A549 (cell line): ENCODE data around the gene CYP26B1. TPM values are rescaled to one million over a fixed set of nuclear protein-coding genes. Genes with fewer than 3 reads are reported as not detected.

Experiments used
- ATAC-seq, 2 experiments: fragments of 200-7000 bp in 1 of 2; fragments of >200 bp in 1 of 2; cut with Nextera tagmentation in 1 of 2; cut with Tn5 transposase in 1 of 2; 3 replicates each; pipeline versions ENCODE4 v1.8.0 to v1.9.1; 2018 to 2020; ENCODE audit warnings: mild to moderate bottlenecking in 1 of 2, moderate library complexity in 1 of 2
- CTCF ChIA-PET: fragments of 300-600 bp; sonication (Branson Sonifier 250); formaldehyde crosslinking; extraction: SDS; loops from one replicate; lab custom pipeline; 2021; ENCODE audit warnings: antibody characterized with exemption, inconsistent platforms; lab: Yijun Ruan, JAX
- POLR2A ChIA-PET: fragments of 350-600 bp; formaldehyde crosslinking; extraction: SDS; loops from one replicate; lab custom pipeline; 2021; ENCODE audit warnings: antibody characterized with exemption, inconsistent platforms; lab: Yijun Ruan, JAX
- DNase-seq, 2 experiments: peaks; one replicate each; pipeline versions ENCODE4 v3.0.0 to v3.0.0-alpha.2; 2011 to 2016; ENCODE audit warnings: low read depth in 1 of 2, low spot score in 1 of 2
- FAIRE-seq: peaks from 2 replicates; lab custom pipeline; 2011; peaks lifted over from hg19 to GRCh38; lab: Jason Lieb, UNC
- H3K27ac ChIP-seq, 2 experiments: fragments of >200 bp; sonication (Bioruptor Twin); formaldehyde crosslinking; 3 replicates each; pipeline ENCODE4 v1.5.1; 2016 to 2017
- H3K4me1 ChIP-seq: fragments of >200 bp; sonication (Bioruptor Twin); formaldehyde crosslinking; 3 replicates; pipeline ENCODE4 v1.6.1; 2016
- H3K4me2 ChIP-seq: fragments of >200 bp; sonication (Bioruptor Twin); formaldehyde crosslinking; 3 replicates; pipeline ENCODE4 v1.6.1; 2016
- H3K4me3 ChIP-seq: fragments of >200 bp; sonication (Bioruptor Twin); formaldehyde crosslinking; 3 replicates; pipeline ENCODE4 v1.5.1; 2016
- H3K9me3 ChIP-seq: fragments of >200 bp; sonication (Bioruptor Twin); formaldehyde crosslinking; 3 replicates; pipeline ENCODE4 v1.6.1; 2016
- ATOH8 ChIP-seq: fragments of 250-450 bp; sonication (Bioruptor Pico); IDR thresholded peaks from 2 replicates; pipeline ENCODE4 v1.5.0; 2020; ENCODE audit warnings: low read depth, mild to moderate bottlenecking, moderate library complexity
- CHD2 ChIP-seq: fragments of 150-350 bp; IDR thresholded peaks from 2 replicates; pipeline ENCODE4 v1.6.1; 2014; ENCODE audit warnings: low read length; ENCODE audit not compliant: partially characterized antibody
- CHD4 ChIP-seq: fragments of 200-600 bp; sonication (generic); IDR thresholded peaks from 2 replicates; pipeline ENCODE4 v1.6.1; 2016; ENCODE audit warnings: antibody characterized with exemption, mild to moderate bottlenecking, borderline replicate concordance
- E2F6 ChIP-seq: IDR thresholded peaks from 2 replicates; pipeline ENCODE4 v1.6.1; 2012; ENCODE audit warnings: low read depth, borderline replicate concordance
- EHF ChIP-seq: fragments of 250-450 bp; sonication (Bioruptor Pico); IDR thresholded peaks from 2 replicates; pipeline ENCODE4 v1.5.0; 2020; ENCODE audit warnings: mild to moderate bottlenecking
- ESRRA ChIP-seq: fragments of 150-350 bp; IDR thresholded peaks from 2 replicates; pipeline ENCODE4 v1.6.1; 2014; ENCODE audit warnings: mild to moderate bottlenecking, low read length, borderline replicate concordance
- FOSL2 ChIP-seq, 2 experiments: fragments of 450-650 bp in 1 of 2; fragments of >200 bp in 1 of 2; sonication (Bioruptor Twin) in 1 of 2; formaldehyde crosslinking; IDR thresholded peaks; 2 replicates each; pipeline versions ENCODE4 v1.5.0 to v1.6.1; 2016 to 2020; ENCODE audit warnings: mild to moderate bottlenecking in 1 of 2, moderate library complexity in 1 of 2
- GATA3 ChIP-seq: IDR thresholded peaks from 2 replicates; pipeline ENCODE4 v1.6.1; 2012; ENCODE audit warnings: borderline replicate concordance
- HMGXB4 ChIP-seq: fragments of 250-450 bp; sonication (Bioruptor Pico); IDR thresholded peaks from 2 replicates; pipeline ENCODE4 v1.5.0; 2021; ENCODE audit warnings: mild to moderate bottlenecking, moderate library complexity, borderline replicate concordance
- HOXB13 ChIP-seq: fragments of 250-450 bp; sonication (Bioruptor Pico); IDR thresholded peaks from 2 replicates; pipeline ENCODE4 v1.5.0; 2020; ENCODE audit warnings: low read depth, mild to moderate bottlenecking, moderate library complexity
- HOXB5 ChIP-seq: fragments of 250-450 bp; sonication (Bioruptor Pico); IDR thresholded peaks from 2 replicates; pipeline ENCODE4 v1.5.0; 2020; ENCODE audit warnings: mild to moderate bottlenecking, moderate library complexity
- JUNB ChIP-seq: fragments of >200 bp; sonication (Bioruptor Twin); formaldehyde crosslinking; IDR thresholded peaks from 2 replicates; pipeline ENCODE4 v1.6.1; 2016
- KDM1A ChIP-seq: fragments of 200-600 bp; sonication (generic); IDR thresholded peaks from 2 replicates; pipeline ENCODE4 v1.6.1; 2016; ENCODE audit warnings: low read depth, mild to moderate bottlenecking
- KDM5A ChIP-seq: fragments of 200-600 bp; sonication (generic); IDR thresholded peaks from 2 replicates; pipeline ENCODE4 v1.6.1; 2016; ENCODE audit warnings: antibody characterized with exemption, mild to moderate bottlenecking
- MAX ChIP-seq: IDR thresholded peaks from 2 replicates; pipeline ENCODE4 v1.6.1; 2012
- MAZ ChIP-seq: fragments of 150-350 bp; IDR thresholded peaks from 2 replicates; pipeline ENCODE4 v1.6.1; 2014; ENCODE audit warnings: antibody characterized with exemption, low read depth, low read length, borderline replicate concordance
- MYC ChIP-seq: IDR thresholded peaks from 2 replicates; pipeline ENCODE4 v1.6.1; 2012; ENCODE audit warnings: mild to moderate bottlenecking, inconsistent platforms, low read length, improper control_type of control experiment, borderline replicate concordance
- NFE2L2 ChIP-seq: fragments of 150-350 bp; conservative IDR thresholded peaks from 2 replicates; pipeline ENCODE4 v1.6.1; 2014; ENCODE audit warnings: low read length
- NR3C1 ChIP-seq: fragments of >200 bp; sonication (Bioruptor Twin); formaldehyde crosslinking; IDR thresholded peaks from 3 replicates; pipeline ENCODE4 v1.6.1; 2017
- PHF8 ChIP-seq: fragments of 200-600 bp; sonication (generic); IDR thresholded peaks from 2 replicates; pipeline ENCODE4 v1.6.1; 2016; ENCODE audit warnings: low read depth, mild to moderate bottlenecking, antibody characterized with exemption, moderate library complexity, borderline replicate concordance
- POLR2A ChIP-seq: IDR thresholded peaks from 2 replicates; pipeline ENCODE4 v1.6.1; 2012; ENCODE audit warnings: mild to moderate bottlenecking, low read length
- SMC3 ChIP-seq: fragments of >200 bp; sonication (Bioruptor Twin); formaldehyde crosslinking; IDR thresholded peaks from 3 replicates; pipeline ENCODE4 v1.6.1; 2018; ENCODE audit warnings: inconsistent platforms
- SREBF2 ChIP-seq: fragments of 450-650 bp; IDR thresholded peaks from 2 replicates; pipeline ENCODE4 v1.6.1; 2014; ENCODE audit warnings: mild to moderate bottlenecking, moderate library complexity
- TFCP2L1 ChIP-seq: fragments of 250-450 bp; sonication (Bioruptor Pico); IDR thresholded peaks from 2 replicates; pipeline ENCODE4 v1.5.0; 2021; ENCODE audit warnings: mild to moderate bottlenecking
- TP53 ChIP-seq: fragments of 250-450 bp; sonication (Bioruptor Pico); IDR thresholded peaks from 2 replicates; pipeline ENCODE4 v1.5.0; 2021; ENCODE audit warnings: mild to moderate bottlenecking, moderate library complexity
- ZC3H11A ChIP-seq: fragments of 450-650 bp; IDR thresholded peaks from 2 replicates; pipeline ENCODE4 v1.6.1; 2014; ENCODE audit warnings: antibody characterized with exemption, mild to moderate bottlenecking
- ZNF302 ChIP-seq: fragments of 250-450 bp; sonication (Bioruptor Pico); IDR thresholded peaks from 2 replicates; pipeline ENCODE4 v1.9.0; 2021; ENCODE audit warnings: inconsistent platforms, mild to moderate bottlenecking, moderate library complexity
- WGBS: methylation state at CpG from one replicate; pipeline ENCODE4 v1.1.6; 2017; ENCODE audit errors: missing lambda C conversion rate; 5-methylcytosine and 5-hydroxymethylcytosine counted together
- polyA plus RNA-seq, 4 experiments: library from polyadenylated mRNA; depleted of rRNA in 3 of 4; stranded (reverse); fragments of >200 nt; fragmentation: RNase III in 1 of 4; extraction: RNeasy Plus Mini Kit Qiagen cat#74134 plus additional on column Dnase treatment in 1 of 4; gene quantifications; 2 replicates in 3 of 4; 3 replicates in 1 of 4; pipeline ENCODE4 v1.2.3, GENCODE V29; 2011 to 2017

CYP26B1 gene
- polyA plus RNA-seq, 2 of the 4 experiments (the other 2 are of a cell fraction), result 9.7 to 13.6 TPM

GRCh38 chr2:72157871-72158771, 10.5 kb upstream of the CYP26B1 start:
- CTCF ChIA-PET, result interaction anchor here (0.6 to 12.0 kb wide), 15 partner anchors 8 to 729 kb away, joined by 3 to 185 read pairs (median 4); partner anchors contain the start of genes CYP26B1 and SPR
- no peak overlapping the region for H3K4me2 ChIP-seq
- POLR2A ChIA-PET, result no interaction called here
- TF ChIP-seq ATOH8 (no peak), MYC (no peak), PHF8 (no peak), CHD4 (no peak), HOXB13 (CRISPR knock-in tag) (no peak), JUNB (no peak), POLR2A (no peak), GATA3 (no peak), CHD2 (no peak), E2F6 (no peak), KDM5A (no peak), MAX (no peak), HOXB5 (CRISPR knock-in tag) (no peak)
- TF ChIP-seq, all 56 proteins: peak for 0
- H3K4me1 ChIP-seq, result no peaks in the 10 kb centered on the region
- no peaks in the 10 kb centered on the region for H3K9me3 ChIP-seq
- H3K4me3 ChIP-seq, result no peak overlapping the region
- FAIRE-seq (no peak), ATAC-seq (no peak), DNase-seq (no peak)
- 85% methylated on average over 8 of the region's 8 CpGs for WGBS
- H3K27ac ChIP-seq, result no peak overlapping the region

- H3K4me3 ChIP-seq, result no peak overlapping the region
- no peak for TF ChIP-seq CHD4
- TF ChIP-seq ESRRA, result no peak
- no peak for TF ChIP-seq EHF (CRISPR knock-in tag)
- no peak for TF ChIP-seq TFCP2L1 (CRISPR knock-in tag)
- TF ChIP-seq E2F6, result no peak
- no peak for TF ChIP-seq GATA3
- TF ChIP-seq SMC3, result no peak
- TF ChIP-seq NR3C1, result no peak
- TF ChIP-seq MAX, result no peak
- TF ChIP-seq NFE2L2, result no peak
- no peak for TF ChIP-seq FOSL2 (IDR thresholded peaks at IDR 0.05)
- TF ChIP-seq FOSL2 (CRISPR knock-in tag; IDR thresholded peaks at IDR 0.05), result no peak
- TF ChIP-seq ZNF302 (CRISPR knock-in tag), result no peak
- no peak for TF ChIP-seq TP53 (CRISPR knock-in tag)
- TF ChIP-seq JUNB, result no peak
- TF ChIP-seq MAZ, result no peak
- no peak for TF ChIP-seq HMGXB4 (CRISPR knock-in tag)
- no peak for TF ChIP-seq ZC3H11A
- no peak for TF ChIP-seq KDM1A
- TF ChIP-seq SREBF2, result no peak
- H3K4me2 ChIP-seq, result no peak overlapping the region
- CTCF ChIA-PET, result interaction anchor here (1.2 to 12.0 kb wide), 7 partner anchors 8 to 607 kb away, joined by 3 to 185 read pairs (median 8); partner anchors contain the start of gene CYP26B1
- FAIRE-seq (no peak), DNase-seq (no peak), ATAC-seq (no peak)
- POLR2A ChIA-PET, result no interaction called here
- no peaks in the 10 kb centered on the region for H3K9me3 ChIP-seq
- 50% methylated on average over 2 of the region's 2 CpGs for WGBS
- no peak overlapping the region for H3K27ac ChIP-seq
- H3K4me1 ChIP-seq, result no peaks in the 10 kb centered on the region
Observed at GRCh38 chr2:72156872-72157271, 9.2 kb upstream of the CYP26B1 start.
